GM21423 (cell line): ENCODE results near the gene SHROOM3.

Experiments used
- ATAC-seq: cut with Tn5 transposase; IDR thresholded peaks from one replicate; pipeline ENCODE4 v1.9.1; 2021; ENCODE audit warnings: mild to moderate bottlenecking, moderate library complexity; ENCODE audit not compliant: unreplicated experiment

SHROOM3 gene

GRCh38 chr4:76616526-76616925 is 181.5 kb downstream of the SHROOM3 start:
- ATAC-seq = no peak

GRCh38 chr4:76620723-76621468 is 185.9 kb downstream of the SHROOM3 start:
- no peak for ATAC-seq

GRCh38 chr4:76622126-76622525 is 187.1 kb downstream of the SHROOM3 start:
- no peak for ATAC-seq

- no peak for ATAC-seq
Measured at GRCh38 chr4:76622717-76623116, 187.7 kb downstream of the SHROOM3 start.

GRCh38 chr4:76623217-76624045 is 188.4 kb downstream of the SHROOM3 start:
- ATAC-seq = no peak

- ATAC-seq = no peak
Measured at GRCh38 chr4:76624241-76624681, 189.2 kb downstream of the SHROOM3 start.

- ATAC-seq = no peak
Measured at GRCh38 chr4:76624931-76625715, 190.1 kb downstream of the SHROOM3 start.

- no peak for ATAC-seq
Measured at GRCh38 chr4:76626686-76627465, 191.8 kb downstream of the SHROOM3 start.

- ATAC-seq = no peak
Measured at GRCh38 chr4:76628251-76628650, 193.2 kb downstream of the SHROOM3 start.

GRCh38 chr4:76630741-76631140 is 195.7 kb downstream of the SHROOM3 start:
- no peak for ATAC-seq

- no peak for ATAC-seq
Measured at GRCh38 chr4:76634220-76634619, 199.2 kb downstream of the SHROOM3 start.

GRCh38 chr4:76637712-76638361 is 202.8 kb downstream of the SHROOM3 start:
- no peak for ATAC-seq

GRCh38 chr4:76639288-76639687 is 204.3 kb downstream of the SHROOM3 start:
- no peak for ATAC-seq

GRCh38 chr4:76640353-76640910 is 205.4 kb downstream of the SHROOM3 start:
- ATAC-seq = no peak

GRCh38 chr4:76641351-76641750 is 206.3 kb downstream of the SHROOM3 start:
- no peak for ATAC-seq

GRCh38 chr4:76641758-76642157 is 206.7 kb downstream of the SHROOM3 start:
- no peak for ATAC-seq

GRCh38 chr4:76644831-76645485 is 209.9 kb downstream of the SHROOM3 start:
- ATAC-seq = no peak

- ATAC-seq = no peak
Measured at GRCh38 chr4:76649086-76649485, 214.1 kb downstream of the SHROOM3 start.

GRCh38 chr4:76651616-76652015 is 216.6 kb downstream of the SHROOM3 start:
- ATAC-seq = no peak
